Colonic mucosa (tissue), 4 donors: ENCODE measurements around the gene RPUSD1. TPM values are rescaled to one million over a fixed set of nuclear protein-coding genes. Genes with fewer than 3 reads are reported as not detected.
A peak's percentile ranks its signal among the peaks of the same experiment; 100 is the strongest.
"Not testable (repeated sequence)": the region's sequence is repeated elsewhere in the genome, so short reads cannot be mapped to it uniquely, and the experiment has no call there.

Experiments
- DNase-seq: peaks from one replicate; pipeline ENCODE4 v3.0.0-alpha.2; 2020
- H3K27ac ChIP-seq: fragments of 200-600 bp; one replicate; pipeline ENCODE4 v1.8.0; 2021
- H3K27me3 ChIP-seq: fragments of 200-600 bp; one replicate; pipeline ENCODE4 v1.8.0; 2021
- H3K36me3 ChIP-seq: fragments of 200-600 bp; one replicate; pipeline ENCODE4 v1.8.0; 2021
- H3K4me1 ChIP-seq: fragments of 200-600 bp; one replicate; pipeline ENCODE4 v1.8.0; 2021; ENCODE audit warnings: mild to moderate bottlenecking
- H3K4me3 ChIP-seq: fragments of 200-600 bp; one replicate; pipeline ENCODE4 v1.8.0; 2021
- H3K9ac ChIP-seq, 2 donors: one replicate each; pipeline ENCODE4 v1.7.0; 2013; ENCODE audit warnings: control low read depth in 2 of 2, low read depth in 2 of 2, low read length in 2 of 2
- H3K9me3 ChIP-seq: fragments of 200-600 bp; one replicate; pipeline ENCODE4 v1.8.0; 2021
- intact Hi-C: fragments of 100-400 bp; cut with DNase I; formaldehyde crosslinking; loops from one replicate; pipeline ENCODE4 v1.14.1; 2022
- total RNA-seq, 2 donors: library from RNA; stranded (reverse); fragmentation: NEBNext Ultra II Directional in 1 of 2; extraction: Animal tissue kit (Norgen Biotek cat#: 25700) in 1 of 2; gene quantifications; one replicate each; pipeline ENCODE4 v1.2.1, GENCODE V29; 2021
- TF ChIP-seq, protein P1 (sequence below): fragments of 200-600 bp; IDR thresholded peaks from one replicate; pipeline ENCODE4 v1.8.0; 2022; ENCODE audit warnings: antibody characterized with exemption, mild to moderate bottlenecking
- donor health status: healthy.
- donor health status: DM: no; HTN: no; CAD: no.
- donor health status: DM: no; HTN: no; CAD: no.

RPUSD1 gene, protein sequence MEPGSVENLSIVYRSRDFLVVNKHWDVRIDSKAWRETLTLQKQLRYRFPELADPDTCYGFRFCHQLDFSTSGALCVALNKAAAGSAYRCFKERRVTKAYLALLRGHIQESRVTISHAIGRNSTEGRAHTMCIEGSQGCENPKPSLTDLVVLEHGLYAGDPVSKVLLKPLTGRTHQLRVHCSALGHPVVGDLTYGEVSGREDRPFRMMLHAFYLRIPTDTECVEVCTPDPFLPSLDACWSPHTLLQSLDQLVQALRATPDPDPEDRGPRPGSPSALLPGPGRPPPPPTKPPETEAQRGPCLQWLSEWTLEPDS
- 10 to 100 TPM; 17.3 to 35.6 TPM for total RNA-seq

DNA sequence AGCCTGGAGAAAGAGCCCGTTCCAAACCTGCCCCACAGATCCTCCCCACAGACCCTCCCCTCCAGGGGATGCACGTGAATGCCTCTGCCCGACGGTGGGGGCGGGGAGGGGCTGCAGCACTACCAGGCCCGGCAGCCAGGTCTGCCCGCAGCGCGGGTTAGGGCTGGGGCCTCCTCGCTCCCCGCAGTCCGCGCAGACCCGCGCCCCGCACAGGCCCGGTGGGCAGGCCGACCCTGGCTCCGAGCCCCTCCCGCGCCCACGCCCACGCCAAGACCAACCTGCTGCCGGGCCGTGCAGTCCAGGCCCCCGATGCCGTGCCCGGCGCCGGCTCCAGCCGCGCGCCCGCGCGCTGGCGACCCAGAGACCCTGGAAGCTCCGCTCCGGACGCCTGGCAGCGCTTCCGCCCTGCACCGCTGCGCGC, at the start of gene RPUSD1:
Gene RPUSD1 (minus strand): TSS at position 404 of the 421 bp plus-strand sequence. CDS start 644 bp downstream, outside the sequence.
- Histone ChIP-seq H3K9ac (peak within 1 kb of the TSS; percentile 91 to 92), H3K27ac (no peak within 1 kb of the TSS), H3K27me3 (peaks cover 4% of the 10 kb centered on the region), H3K9me3 (no peaks in the 10 kb centered on the region), H3K4me3 (peak within 1 kb of the TSS; percentile 100), H3K4me1 (peaks cover 15% of the 10 kb centered on the region), H3K36me3 (peaks cover 4% of the 10 kb centered on the region)
- intact Hi-C loops: loop anchor here (2.0 kb wide), 1 partner anchor 75 kb away; no protein-coding TSS in a partner anchor
- DNase-seq: no peak
- TF ChIP-seq, protein P1, sequence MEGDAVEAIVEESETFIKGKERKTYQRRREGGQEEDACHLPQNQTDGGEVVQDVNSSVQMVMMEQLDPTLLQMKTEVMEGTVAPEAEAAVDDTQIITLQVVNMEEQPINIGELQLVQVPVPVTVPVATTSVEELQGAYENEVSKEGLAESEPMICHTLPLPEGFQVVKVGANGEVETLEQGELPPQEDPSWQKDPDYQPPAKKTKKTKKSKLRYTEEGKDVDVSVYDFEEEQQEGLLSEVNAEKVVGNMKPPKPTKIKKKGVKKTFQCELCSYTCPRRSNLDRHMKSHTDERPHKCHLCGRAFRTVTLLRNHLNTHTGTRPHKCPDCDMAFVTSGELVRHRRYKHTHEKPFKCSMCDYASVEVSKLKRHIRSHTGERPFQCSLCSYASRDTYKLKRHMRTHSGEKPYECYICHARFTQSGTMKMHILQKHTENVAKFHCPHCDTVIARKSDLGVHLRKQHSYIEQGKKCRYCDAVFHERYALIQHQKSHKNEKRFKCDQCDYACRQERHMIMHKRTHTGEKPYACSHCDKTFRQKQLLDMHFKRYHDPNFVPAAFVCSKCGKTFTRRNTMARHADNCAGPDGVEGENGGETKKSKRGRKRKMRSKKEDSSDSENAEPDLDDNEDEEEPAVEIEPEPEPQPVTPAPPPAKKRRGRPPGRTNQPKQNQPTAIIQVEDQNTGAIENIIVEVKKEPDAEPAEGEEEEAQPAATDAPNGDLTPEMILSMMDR: no peak

DNA sequence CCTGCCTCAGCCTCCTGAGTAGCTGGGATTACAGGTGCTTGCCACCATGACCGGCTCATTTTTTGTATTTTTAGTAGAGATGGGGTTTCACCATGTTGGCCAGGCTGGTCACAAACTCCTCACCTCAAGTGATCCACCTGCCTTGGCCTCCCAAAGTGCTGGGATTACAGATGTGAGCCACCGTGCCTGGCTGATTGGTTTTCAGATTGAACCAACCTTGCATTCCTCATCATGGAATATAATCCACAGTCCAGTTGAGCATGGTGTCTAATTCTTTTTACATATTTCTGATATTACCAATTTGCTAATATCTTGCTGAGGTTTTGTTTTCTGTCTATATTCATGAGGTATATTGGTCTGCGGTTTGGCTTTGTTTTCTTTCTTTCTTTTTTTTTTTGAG, 48.6 kb upstream of the RPUSD1 start:
- not testable (repeated sequence) for H3K27me3 ChIP-seq

DNA sequence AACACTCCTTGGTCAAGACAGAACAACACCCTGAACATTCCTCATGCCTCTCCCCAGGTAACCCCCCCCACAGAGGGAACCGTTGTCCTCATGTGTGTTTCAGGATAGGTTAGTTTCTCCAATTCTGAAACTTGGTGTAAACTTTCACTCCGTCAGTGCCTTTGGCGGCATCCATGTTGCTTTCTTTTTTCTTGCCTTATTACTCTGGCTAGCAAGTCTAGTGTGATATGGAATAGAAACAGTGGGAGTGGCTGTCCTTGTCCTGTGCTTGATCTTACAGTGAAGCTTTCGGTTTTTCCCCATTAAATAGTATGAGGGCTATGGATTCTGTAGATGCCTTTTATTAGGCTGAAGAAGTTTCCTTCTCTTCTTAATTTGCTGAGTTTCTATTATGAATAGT, 48.0 kb upstream of the RPUSD1 start:
- no peak overlapping the region for H3K4me3 ChIP-seq
- no peak overlapping the region for H3K27ac ChIP-seq
- H3K4me1 ChIP-seq: no peaks in the 10 kb centered on the region
- H3K9me3 ChIP-seq: no peaks in the 10 kb centered on the region
- no peak overlapping the region for H3K9ac ChIP-seq
- no peak for DNase-seq
- TF ChIP-seq, protein P1: no peak
- no peaks in the 10 kb centered on the region for H3K27me3 ChIP-seq
- no peaks in the 10 kb centered on the region for H3K36me3 ChIP-seq
- intact Hi-C loops: no loop called here

More for the DNA sequence above, 48.6 kb upstream of the RPUSD1 start:
- H3K4me3 ChIP-seq, H3K36me3 ChIP-seq, H3K9me3 ChIP-seq, H3K27ac ChIP-seq, DNase-seq, intact Hi-C loops, H3K4me1 ChIP-seq, H3K9ac ChIP-seq: not testable (repeated sequence)

DNA sequence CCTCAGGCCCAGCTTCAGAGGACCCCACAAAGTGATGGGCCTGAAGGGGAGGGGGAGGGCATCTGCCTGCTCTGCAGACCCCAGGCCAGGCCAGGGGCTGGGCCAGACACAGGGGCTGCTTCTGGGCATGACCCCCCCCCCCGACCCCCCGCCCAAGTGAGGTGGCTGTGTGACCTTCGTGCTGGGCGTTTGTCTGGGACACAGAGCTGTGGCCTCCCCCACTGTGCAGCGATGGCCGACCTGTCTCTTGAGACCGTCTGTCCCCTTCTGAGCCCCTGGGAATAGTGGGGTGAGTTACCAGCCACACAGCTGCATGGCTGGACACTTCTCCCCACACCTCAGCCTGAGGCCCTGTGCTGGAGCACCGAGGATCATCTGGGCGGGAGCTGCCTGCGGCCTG, 47.2 kb upstream of the RPUSD1 start:
- intact Hi-C loops: no loop called here
- no peaks in the 10 kb centered on the region for H3K36me3 ChIP-seq
- no peaks in the 10 kb centered on the region for H3K4me1 ChIP-seq
- no peak for DNase-seq
- H3K9me3 ChIP-seq: no peaks in the 10 kb centered on the region
- no peak overlapping the region for H3K27ac ChIP-seq
- no peaks in the 10 kb centered on the region for H3K27me3 ChIP-seq
- TF ChIP-seq, protein P1: no peak
- H3K4me3 ChIP-seq: no peak overlapping the region
- no peak overlapping the region for H3K9ac ChIP-seq

DNA sequence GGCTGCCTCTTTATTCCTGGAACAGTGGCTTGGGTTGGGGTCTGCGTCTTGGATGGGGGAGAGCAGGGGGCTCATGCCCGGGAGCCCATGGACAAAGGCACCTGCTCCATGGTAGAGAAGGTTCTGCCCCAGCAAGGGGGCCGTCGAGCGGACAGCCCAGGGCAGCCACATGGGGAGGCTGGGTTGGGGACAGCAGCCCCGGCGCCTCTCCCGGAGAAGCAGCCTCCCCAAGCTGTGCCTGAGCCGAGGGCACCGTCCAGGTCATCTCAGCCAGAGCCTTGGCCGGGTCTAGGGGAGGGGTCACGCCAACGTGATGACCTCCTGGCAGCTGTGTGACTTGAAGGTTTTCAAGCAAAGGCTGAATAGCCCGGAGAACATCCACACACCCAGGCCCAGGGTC, 45.2 kb upstream of the RPUSD1 start:
- TF ChIP-seq, protein P1: no peak
- intact Hi-C loops: no loop called here

DNA sequence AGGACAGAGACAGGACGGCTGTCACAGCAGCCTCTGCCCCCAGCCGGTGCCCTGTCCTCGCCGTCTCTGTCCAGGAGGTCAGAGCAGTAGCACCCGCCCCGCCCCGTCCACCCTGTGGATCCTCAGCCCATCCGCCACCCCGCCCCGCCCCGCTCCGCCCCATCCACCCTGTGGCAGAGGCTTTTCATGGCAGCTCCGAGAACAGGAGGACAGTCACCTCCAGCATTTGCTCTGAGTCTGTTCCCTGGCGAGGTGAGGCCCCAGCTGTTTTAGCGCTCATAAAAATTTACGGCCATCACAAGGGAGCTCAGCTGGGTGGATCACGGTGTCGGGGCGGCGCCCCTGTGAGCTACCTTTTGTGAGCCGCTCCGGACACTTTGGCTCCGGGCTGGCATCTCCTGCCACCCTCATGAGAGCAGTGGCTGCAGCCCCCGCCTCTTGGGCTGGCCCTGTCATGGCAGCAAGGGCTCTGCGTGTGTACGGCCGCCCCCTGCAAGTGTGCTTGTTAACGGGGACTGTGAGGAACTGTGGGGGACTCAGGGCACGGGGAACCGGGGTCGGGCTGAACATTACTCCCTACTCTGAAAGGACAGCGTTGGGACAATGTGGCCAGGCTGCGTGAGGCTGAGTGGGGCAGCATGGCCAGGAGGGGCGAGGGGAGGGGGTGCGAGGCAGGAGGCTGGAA, 44.6 kb upstream of the RPUSD1 start:
- H3K36me3 ChIP-seq: no peaks in the 10 kb centered on the region
- TF ChIP-seq, protein P1: no peak
- no peak overlapping the region for H3K27ac ChIP-seq
- no peak overlapping the region for H3K4me3 ChIP-seq
- DNase-seq: peak; percentile 63
- no peaks in the 10 kb centered on the region for H3K27me3 ChIP-seq
- H3K9ac ChIP-seq: no peak overlapping the region
- no peaks in the 10 kb centered on the region for H3K4me1 ChIP-seq
- H3K9me3 ChIP-seq: no peaks in the 10 kb centered on the region
- intact Hi-C loops: no loop called here

More for the DNA sequence above, 45.2 kb upstream of the RPUSD1 start:
- H3K9ac ChIP-seq: no peak overlapping the region
- H3K4me1 ChIP-seq: no peaks in the 10 kb centered on the region
- no peak overlapping the region for H3K4me3 ChIP-seq
- H3K27me3 ChIP-seq: no peaks in the 10 kb centered on the region
- H3K27ac ChIP-seq: no peak overlapping the region
- H3K36me3 ChIP-seq: no peaks in the 10 kb centered on the region
- no peaks in the 10 kb centered on the region for H3K9me3 ChIP-seq
- DNase-seq: no peak
